Sigmoid colon (tissue), 7 donors: ENCODE data around the gene CCDC126. TPM values are rescaled to one million over a fixed set of nuclear protein-coding genes. Genes with fewer than 3 reads are reported as not detected.

ENCODE experiments used
- DNase-seq: peaks from one replicate; pipeline ENCODE4 v3.0.0-alpha.2; 2019
- H3K27ac ChIP-seq, 4 donors: fragments of 200-600 bp; sonication (generic); one replicate each; pipeline ENCODE4 v1.5.1; 2016 to 2019; ENCODE audit warnings: mild to moderate bottlenecking in 1 of 4
- H3K27me3 ChIP-seq, 3 donors: fragments of 200-600 bp; sonication (generic); one replicate each; pipeline ENCODE4 v1.5.1; 2019; ENCODE audit warnings: mild to moderate bottlenecking in 1 of 3
- H3K36me3 ChIP-seq, 4 donors: fragments of 200-600 bp; sonication (generic); one replicate each; pipeline ENCODE4 v1.5.1; 2016 to 2019
- H3K4me1 ChIP-seq, 4 donors: fragments of 200-600 bp; sonication (generic); one replicate each; pipeline ENCODE4 v1.5.1; 2017 to 2019
- H3K4me3 ChIP-seq, 4 donors: fragments of 200-600 bp; sonication (generic); one replicate each; pipeline ENCODE4 v1.5.1; 2017 to 2019; ENCODE audit warnings: mild to moderate bottlenecking in 2 of 4, moderate library complexity in 1 of 4
- H3K9me3 ChIP-seq, 4 donors: fragments of 200-600 bp in 3 of 4; sonication (generic) in 3 of 4; one replicate each; pipeline versions ENCODE4 v1.5.1 to v1.6.1; 2013 to 2019
- EP300 ChIP-seq, 4 donors: sonication (generic); formaldehyde crosslinking; IDR thresholded peaks; one replicate each; pipeline ENCODE4 v1.6.1; 2017; ENCODE audit warnings: antibody characterized with exemption in 4 of 4
- POLR2A ChIP-seq, 2 donors: fragments of 450-650 bp; IDR thresholded peaks; one replicate each; pipeline ENCODE4 v1.6.1; 2016; ENCODE audit warnings: antibody characterized with exemption in 2 of 2, mild to moderate bottlenecking in 2 of 2, moderate library complexity in 2 of 2
- POLR2AphosphoS5 ChIP-seq, 4 donors: sonication (generic); formaldehyde crosslinking; IDR thresholded peaks; one replicate each; pipeline ENCODE4 v1.6.1; 2017; ENCODE audit warnings: antibody characterized with exemption in 4 of 4
- WGBS, 2 donors: extraction: QIAGEN DNeasy Blood & Tissue Kit; methylation state at CpG; one replicate each; pipeline ENCODE4 v1.1.7; 2013; 5-methylcytosine and 5-hydroxymethylcytosine counted together
- intact Hi-C: fragments of 100-400 bp; cut with DNase I; formaldehyde crosslinking; loops from one replicate; pipeline ENCODE4 v1.15.1; 2023
- polyA plus RNA-seq, 3 donors: library from polyadenylated mRNA; stranded (reverse); fragments of 200-250 nt; gene quantifications; one replicate each; pipeline ENCODE4 v1.2.3, GENCODE V29; 2013
- total RNA-seq, 4 donors: library from RNA; depleted of rRNA; stranded (reverse); fragments of >200 nt; gene quantifications; one replicate each; pipeline ENCODE4 v1.1.0, GENCODE V29; 2016
- TF ChIP-seq, protein P1 (sequence below), 4 experiments: fragments of 450-650 bp in 3 of 4; fragments of 200-600 bp in 1 of 4; IDR thresholded peaks; one replicate each; pipeline ENCODE4 v1.5.1; 2016 to 2019; ENCODE audit warnings: antibody characterized with exemption in 4 of 4, mild to moderate bottlenecking in 3 of 4, moderate library complexity in 2 of 4
- donor health status: healthy with polysubstance abuse.
- donor health status: Bipolar disorder and iron deficiency.
- donor health status: healthy.

The CCDC126 gene
- total and polyA plus RNA-seq, 7 donors: 5.0 to 25.0 (median 11.1) TPM

DNA sequence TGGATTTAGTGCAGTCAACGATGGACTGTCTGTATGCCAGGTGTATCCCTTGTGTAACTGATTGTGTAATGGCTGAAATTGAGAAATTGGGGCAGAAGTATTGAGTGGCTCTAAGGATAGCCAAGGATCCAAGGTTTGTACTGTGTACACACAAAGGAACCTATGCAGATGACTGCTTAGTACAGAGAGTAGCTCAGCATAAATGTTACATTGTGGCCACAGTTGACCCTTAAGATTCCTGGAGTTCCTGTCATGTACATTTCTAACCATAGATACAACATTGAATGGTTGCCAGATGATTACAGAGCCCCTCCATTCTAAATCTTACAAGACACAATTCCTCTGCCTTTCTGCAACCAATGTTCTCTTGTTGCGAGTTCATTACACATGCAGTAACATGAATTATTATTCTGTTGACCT is 25.3 kb downstream of the CCDC126 start:
- H3K4me3 ChIP-seq: no peak overlapping the region
- no peaks in the 10 kb centered on the region for H3K4me1 ChIP-seq
- no peak overlapping the region for H3K27ac ChIP-seq
- no peaks in the 10 kb centered on the region for H3K27me3 ChIP-seq
- H3K9me3 ChIP-seq: peaks cover 0 to 6% (median 0%) of the 10 kb centered on the region in 4 donors
- TF ChIP-seq POLR2A (IDR thresholded peaks at IDR 0.05): no peak
- TF ChIP-seq POLR2AphosphoS5 (IDR thresholded peaks at IDR 0.05): no peak
- TF ChIP-seq, protein P1, sequence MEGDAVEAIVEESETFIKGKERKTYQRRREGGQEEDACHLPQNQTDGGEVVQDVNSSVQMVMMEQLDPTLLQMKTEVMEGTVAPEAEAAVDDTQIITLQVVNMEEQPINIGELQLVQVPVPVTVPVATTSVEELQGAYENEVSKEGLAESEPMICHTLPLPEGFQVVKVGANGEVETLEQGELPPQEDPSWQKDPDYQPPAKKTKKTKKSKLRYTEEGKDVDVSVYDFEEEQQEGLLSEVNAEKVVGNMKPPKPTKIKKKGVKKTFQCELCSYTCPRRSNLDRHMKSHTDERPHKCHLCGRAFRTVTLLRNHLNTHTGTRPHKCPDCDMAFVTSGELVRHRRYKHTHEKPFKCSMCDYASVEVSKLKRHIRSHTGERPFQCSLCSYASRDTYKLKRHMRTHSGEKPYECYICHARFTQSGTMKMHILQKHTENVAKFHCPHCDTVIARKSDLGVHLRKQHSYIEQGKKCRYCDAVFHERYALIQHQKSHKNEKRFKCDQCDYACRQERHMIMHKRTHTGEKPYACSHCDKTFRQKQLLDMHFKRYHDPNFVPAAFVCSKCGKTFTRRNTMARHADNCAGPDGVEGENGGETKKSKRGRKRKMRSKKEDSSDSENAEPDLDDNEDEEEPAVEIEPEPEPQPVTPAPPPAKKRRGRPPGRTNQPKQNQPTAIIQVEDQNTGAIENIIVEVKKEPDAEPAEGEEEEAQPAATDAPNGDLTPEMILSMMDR (IDR thresholded peaks at IDR 0.05): no peak
- TF ChIP-seq EP300 (IDR thresholded peaks at IDR 0.05): no peak
- no peak for DNase-seq
- intact Hi-C loops: no loop called here
- WGBS, 2 donors: 69 to 74% methylated on average over 2 of the region's 2 CpGs
- H3K36me3 ChIP-seq: peaks cover 0 to 6% (median 0%) of the 10 kb centered on the region in 4 donors

DNA sequence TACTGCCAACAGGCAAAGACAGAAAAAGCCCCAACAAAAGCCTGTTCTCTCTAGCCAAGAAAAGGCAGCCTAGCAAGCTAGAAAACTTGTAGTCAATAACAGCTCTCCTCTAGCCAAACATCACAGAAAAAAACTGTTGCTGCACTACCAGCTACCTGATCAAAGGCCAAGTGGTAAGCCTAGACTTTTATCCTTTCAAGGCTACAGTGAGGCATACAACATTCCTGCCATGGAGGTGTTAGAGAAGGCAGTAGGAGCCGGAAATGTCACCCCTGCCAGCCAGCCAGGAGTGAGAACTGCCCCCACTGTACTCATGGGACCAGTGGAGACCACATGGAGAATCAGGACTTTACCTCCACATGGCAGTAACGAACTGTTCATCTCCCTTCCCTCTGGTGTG is 31.2 kb downstream of the CCDC126 start:
- Histone ChIP-seq H3K27ac (no peak overlapping the region), H3K4me3 (no peak overlapping the region), H3K27me3 (no peaks in the 10 kb centered on the region), H3K36me3 (no peaks in the 10 kb centered on the region), H3K9me3 (no peaks in the 10 kb centered on the region), H3K4me1 (no peaks in the 10 kb centered on the region)
- TF ChIP-seq POLR2A (IDR thresholded peaks at IDR 0.05) (no peak), EP300 (IDR thresholded peaks at IDR 0.05) (no peak), POLR2AphosphoS5 (IDR thresholded peaks at IDR 0.05) (no peak)
- TF ChIP-seq, protein P1 (IDR thresholded peaks at IDR 0.05): no peak
- intact Hi-C loops: no loop called here
- 92 to 96% methylated on average over 2 of the region's 2 CpGs for WGBS, 2 donors
- DNase-seq: no peak

DNA sequence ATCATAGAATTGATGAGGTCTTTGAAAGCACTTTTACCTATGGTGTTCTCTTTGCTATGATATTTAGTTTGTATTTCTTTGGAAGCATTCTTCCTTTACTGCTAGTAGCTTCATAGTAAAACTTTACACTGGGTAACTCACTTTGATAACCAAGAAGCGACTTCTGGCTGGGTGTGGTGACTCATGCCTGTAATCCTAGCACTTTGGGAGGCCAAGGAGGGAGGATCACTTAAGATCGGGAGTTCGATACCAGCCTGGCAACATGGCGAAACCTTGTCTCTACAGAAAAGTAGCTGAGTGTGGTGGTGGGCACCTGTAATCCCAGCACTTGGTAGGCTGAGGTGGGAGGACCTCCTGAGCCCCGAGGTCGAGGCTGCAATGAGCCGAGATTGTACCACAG is 36.2 kb downstream of the CCDC126 start:
- Histone ChIP-seq H3K9me3 (no peaks in the 10 kb centered on the region), H3K36me3 (no peaks in the 10 kb centered on the region), H3K27me3 (no peaks in the 10 kb centered on the region), H3K27ac (no peak overlapping the region), H3K4me3 (no peak overlapping the region), H3K4me1 (no peaks in the 10 kb centered on the region)
- TF ChIP-seq POLR2A (IDR thresholded peaks at IDR 0.05) (no peak), POLR2AphosphoS5 (IDR thresholded peaks at IDR 0.05) (no peak), EP300 (IDR thresholded peaks at IDR 0.05) (no peak)
- TF ChIP-seq, protein P1 (IDR thresholded peaks at IDR 0.05): no peak
- intact Hi-C loops: no loop called here
- 94 to 96% methylated on average over 7 of the region's 7 CpGs for WGBS, 2 donors
- DNase-seq: no peak

DNA sequence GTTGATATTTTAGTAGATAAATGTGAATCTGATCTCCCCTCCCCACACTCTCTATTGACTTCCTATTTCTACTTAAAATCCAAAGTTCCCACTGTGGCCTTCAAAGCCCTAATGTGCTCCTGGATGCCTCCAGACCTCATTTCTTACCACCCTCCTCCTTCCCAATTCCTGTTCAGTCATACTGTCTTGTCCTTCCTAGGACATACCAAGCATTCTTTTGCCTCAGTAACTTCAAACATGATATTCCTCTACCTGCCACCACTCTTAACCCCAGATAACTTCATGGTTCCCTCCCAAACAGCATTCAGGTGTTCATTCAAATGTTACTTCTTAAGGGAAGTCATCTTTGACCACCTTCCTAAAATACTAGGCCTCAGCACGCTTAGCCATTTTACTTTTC is 48.6 kb downstream of the CCDC126 start:
- H3K4me1 ChIP-seq: no peaks in the 10 kb centered on the region
- no peaks in the 10 kb centered on the region for H3K36me3 ChIP-seq
- H3K27ac ChIP-seq: no peak overlapping the region
- WGBS, 2 donors: 98 to 99% methylated on average over 1 of the region's 1 CpG
- no peak for DNase-seq
- H3K9me3 ChIP-seq: no peaks in the 10 kb centered on the region
- no peak for TF ChIP-seq POLR2A (IDR thresholded peaks at IDR 0.05)
- TF ChIP-seq, protein P1 (IDR thresholded peaks at IDR 0.05): no peak
- no peak for TF ChIP-seq EP300 (IDR thresholded peaks at IDR 0.05)
- no peak for TF ChIP-seq POLR2AphosphoS5 (IDR thresholded peaks at IDR 0.05)
- H3K27me3 ChIP-seq: no peaks in the 10 kb centered on the region
- no peak overlapping the region for H3K4me3 ChIP-seq
- intact Hi-C loops: no loop called here

DNA sequence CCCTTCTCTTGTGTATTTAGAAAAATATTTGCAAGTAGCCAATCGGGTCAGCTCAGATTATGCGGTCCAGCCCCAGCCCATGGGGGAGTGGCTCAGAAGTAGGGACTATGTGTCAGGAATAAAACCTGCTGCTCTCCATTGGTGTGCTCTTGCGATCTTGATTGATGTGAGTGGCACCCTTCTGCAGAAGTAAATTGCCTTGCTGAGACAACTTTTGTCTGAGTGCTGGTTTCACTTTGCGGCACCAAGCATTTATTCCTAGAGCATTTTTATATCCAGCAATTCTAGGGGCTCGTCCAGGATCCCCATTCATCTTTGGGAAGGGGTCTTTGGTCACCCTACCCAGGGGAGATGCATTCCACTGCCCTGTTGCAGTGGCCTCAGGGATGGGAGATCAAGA is 56.8 kb downstream of the CCDC126 start:
- WGBS, 2 donors: 87 to 94% methylated on average over 5 of the region's 5 CpGs
- intact Hi-C loops: no loop called here
- H3K4me3 ChIP-seq: no peak overlapping the region
- peaks cover 7 to 14% (median 12%) of the 10 kb centered on the region in 4 donors for H3K9me3 ChIP-seq
- H3K4me1 ChIP-seq: no peaks in the 10 kb centered on the region
- DNase-seq: no peak
- TF ChIP-seq, protein P1 (IDR thresholded peaks at IDR 0.05): no peak
- TF ChIP-seq POLR2AphosphoS5 (IDR thresholded peaks at IDR 0.05) (no peak), EP300 (IDR thresholded peaks at IDR 0.05) (no peak), POLR2A (IDR thresholded peaks at IDR 0.05) (no peak)
- no peak overlapping the region for H3K27ac ChIP-seq
- H3K36me3 ChIP-seq: no peaks in the 10 kb centered on the region
- H3K27me3 ChIP-seq: no peaks in the 10 kb centered on the region
